ENCODE measurements around the gene KANSL1. TPM values are rescaled to one million over a fixed set of nuclear protein-coding genes. Genes with fewer than 3 reads are reported as not detected.

The KANSL1 gene
- total RNA-seq, 1 donor from 2014 or later: 136 TPM

DNA sequence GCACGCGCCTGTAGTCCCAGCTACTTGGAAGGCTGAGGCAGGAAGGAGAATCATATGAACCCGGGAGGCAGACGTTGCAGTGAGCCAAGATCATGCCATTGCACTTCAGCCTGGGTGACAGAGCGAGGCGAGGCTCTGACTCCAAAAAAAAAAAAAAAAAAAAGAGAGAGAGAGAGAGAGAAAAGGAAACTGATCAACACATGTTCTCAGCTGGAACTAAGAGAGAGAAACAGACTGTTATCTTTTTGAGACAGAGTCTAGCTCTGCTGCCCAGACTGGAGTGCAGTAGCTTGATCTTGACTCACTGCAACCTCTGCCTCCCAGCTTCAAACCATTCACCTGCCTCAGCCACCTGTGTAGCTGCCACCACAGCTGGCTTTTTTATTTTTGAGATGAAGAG lies 133.7 kb downstream of the KANSL1 start:
- H3K4me3 ChIP-seq: no peak overlapping the region
- no peak for DNase-seq (ENCODE audit: low spot score)
- H3K36me3 Mint-ChIP-seq: peaks cover 25% of the 10 kb centered on the region
- no peak overlapping the region for H3K27ac Mint-ChIP-seq
- H3K9me3 ChIP-seq (ENCODE audit: low read depth): no peaks in the 10 kb centered on the region
- no peak overlapping the region for H3K4me2 ChIP-seq
- no peaks in the 10 kb centered on the region for H3K9me3 Mint-ChIP-seq
- H3K79me2 ChIP-seq (ENCODE audit: low read depth): peaks cover 62% of the 10 kb centered on the region
- no peak overlapping the region for H3K4me3 Mint-ChIP-seq
- no peaks in the 10 kb centered on the region for H3K27me3 Mint-ChIP-seq (ENCODE audit: insufficient read depth, low read depth)
- no peaks in the 10 kb centered on the region for H3K27me3 ChIP-seq
- peaks cover 35% of the 10 kb centered on the region for H4K20me1 ChIP-seq (ENCODE audit: low read depth)
- no peak overlapping the region for H3K27ac ChIP-seq
- no peak for TF ChIP-seq EZH2phosphoT487 (IDR thresholded peaks at IDR 0.05)
- no peaks in the 10 kb centered on the region for H3K4me1 ChIP-seq
- no peak overlapping the region for H3K9ac ChIP-seq
- no peaks in the 10 kb centered on the region for H3K4me1 Mint-ChIP-seq
- H3F3A ChIP-seq (ENCODE audit: low read depth): no peaks in the 10 kb centered on the region
- no peak overlapping the region for H2AFZ ChIP-seq (replicated peaks)
- H3K36me3 ChIP-seq: peaks cover 4% of the 10 kb centered on the region

DNA sequence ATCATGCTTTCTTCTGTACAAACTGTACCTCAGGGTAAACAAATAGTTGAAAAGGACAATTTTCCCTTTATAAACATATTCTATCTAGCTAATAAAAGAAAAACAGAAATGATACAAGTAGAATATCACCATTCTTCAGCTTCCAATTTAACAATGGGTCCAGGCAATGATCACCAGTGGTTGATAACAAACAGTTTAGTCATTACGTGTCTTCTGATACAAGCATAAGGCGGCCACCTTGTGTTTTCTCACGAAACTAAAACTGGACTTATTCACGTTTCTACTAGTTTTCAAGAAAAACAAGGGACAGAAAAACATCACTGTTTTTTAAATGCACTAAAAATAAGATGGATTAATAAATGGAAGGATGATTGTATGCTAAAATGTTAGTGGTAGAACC lies 135.9 kb downstream of the KANSL1 start:
- H3K79me2 ChIP-seq (ENCODE audit: low read depth): peaks cover 62% of the 10 kb centered on the region
- H3K27me3 ChIP-seq: no peaks in the 10 kb centered on the region
- Mint-ChIP-seq H3K9me3 (no peaks in the 10 kb centered on the region), H3K36me3 (peaks cover 26% of the 10 kb centered on the region), H3K4me3 (no peak overlapping the region), H3K27ac (no peak overlapping the region), H3K4me1 (no peaks in the 10 kb centered on the region), H3K27me3 (ENCODE audit: insufficient read depth, low read depth) (peaks cover under 1% of the 10 kb centered on the region)
- no peaks in the 10 kb centered on the region for H3F3A ChIP-seq (ENCODE audit: low read depth)
- no peak overlapping the region for H3K27ac ChIP-seq
- H3K36me3 ChIP-seq: no peaks in the 10 kb centered on the region
- no peak overlapping the region for H3K4me3 ChIP-seq
- H3K4me2 ChIP-seq: no peak overlapping the region
- no peaks in the 10 kb centered on the region for H3K9me3 ChIP-seq (ENCODE audit: low read depth)
- TF ChIP-seq, protein P1, sequence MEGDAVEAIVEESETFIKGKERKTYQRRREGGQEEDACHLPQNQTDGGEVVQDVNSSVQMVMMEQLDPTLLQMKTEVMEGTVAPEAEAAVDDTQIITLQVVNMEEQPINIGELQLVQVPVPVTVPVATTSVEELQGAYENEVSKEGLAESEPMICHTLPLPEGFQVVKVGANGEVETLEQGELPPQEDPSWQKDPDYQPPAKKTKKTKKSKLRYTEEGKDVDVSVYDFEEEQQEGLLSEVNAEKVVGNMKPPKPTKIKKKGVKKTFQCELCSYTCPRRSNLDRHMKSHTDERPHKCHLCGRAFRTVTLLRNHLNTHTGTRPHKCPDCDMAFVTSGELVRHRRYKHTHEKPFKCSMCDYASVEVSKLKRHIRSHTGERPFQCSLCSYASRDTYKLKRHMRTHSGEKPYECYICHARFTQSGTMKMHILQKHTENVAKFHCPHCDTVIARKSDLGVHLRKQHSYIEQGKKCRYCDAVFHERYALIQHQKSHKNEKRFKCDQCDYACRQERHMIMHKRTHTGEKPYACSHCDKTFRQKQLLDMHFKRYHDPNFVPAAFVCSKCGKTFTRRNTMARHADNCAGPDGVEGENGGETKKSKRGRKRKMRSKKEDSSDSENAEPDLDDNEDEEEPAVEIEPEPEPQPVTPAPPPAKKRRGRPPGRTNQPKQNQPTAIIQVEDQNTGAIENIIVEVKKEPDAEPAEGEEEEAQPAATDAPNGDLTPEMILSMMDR (IDR thresholded peaks at IDR 0.05): no peak
- TF ChIP-seq EZH2phosphoT487 (IDR thresholded peaks at IDR 0.05): no peak
- no peak for TF ChIP-seq EZH2 (IDR thresholded peaks at IDR 0.05)
- DNase-seq (ENCODE audit: low spot score): no peak
- no peaks in the 10 kb centered on the region for H3K4me1 ChIP-seq
- H2AFZ ChIP-seq (replicated peaks): no peak overlapping the region
- no peak overlapping the region for H3K9ac ChIP-seq
- H4K20me1 ChIP-seq (ENCODE audit: low read depth): peaks cover 25% of the 10 kb centered on the region

DNA sequence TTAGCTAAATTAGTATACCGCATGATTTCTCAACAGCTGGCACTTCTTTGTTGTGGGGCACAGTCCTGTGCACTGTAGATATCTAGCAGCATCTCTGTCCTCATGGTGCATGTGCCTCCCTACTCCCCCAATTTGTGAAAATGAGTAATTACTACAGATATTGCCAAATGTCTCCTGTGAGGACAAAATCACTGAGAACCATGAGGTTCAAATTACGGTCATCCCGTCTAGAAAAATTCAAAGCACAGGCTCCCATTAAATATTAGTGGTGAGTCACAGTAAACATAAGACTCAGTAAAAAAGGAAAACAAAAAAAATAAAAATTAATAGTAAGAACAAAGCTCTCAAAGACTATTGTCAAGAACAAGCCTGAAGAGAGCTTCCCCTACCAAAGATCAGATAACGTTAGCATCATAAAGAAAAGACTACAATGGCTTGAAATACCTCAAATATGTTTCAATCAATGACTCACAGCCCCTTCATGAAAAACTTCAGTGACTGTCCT lies 136.4 kb downstream of the KANSL1 start:
- H3K36me3 Mint-ChIP-seq: peaks cover 27% of the 10 kb centered on the region
- Histone ChIP-seq H3K4me3 (no peak overlapping the region), H2AFZ (replicated peaks) (no peak overlapping the region), H3K4me2 (no peak overlapping the region), H3K4me1 (no peaks in the 10 kb centered on the region), H3K9ac (no peak overlapping the region), H3K27ac (no peak overlapping the region), H3F3A (ENCODE audit: low read depth) (no peaks in the 10 kb centered on the region), H3K9me3 (ENCODE audit: low read depth) (no peaks in the 10 kb centered on the region), H4K20me1 (ENCODE audit: low read depth) (peaks cover 25% of the 10 kb centered on the region), H3K36me3 (no peaks in the 10 kb centered on the region), H3K79me2 (ENCODE audit: low read depth) (peaks cover 66% of the 10 kb centered on the region), H3K27me3 (no peaks in the 10 kb centered on the region)
- no peaks in the 10 kb centered on the region for H3K9me3 Mint-ChIP-seq
- H3K27ac Mint-ChIP-seq: no peak overlapping the region
- peaks cover 2% of the 10 kb centered on the region for H3K27me3 Mint-ChIP-seq (ENCODE audit: insufficient read depth, low read depth)
- no peak overlapping the region for H3K4me3 Mint-ChIP-seq
- DNase-seq (ENCODE audit: low spot score): no peak
- TF ChIP-seq, protein P1 (IDR thresholded peaks at IDR 0.05): no peak
- no peak for TF ChIP-seq EZH2 (IDR thresholded peaks at IDR 0.05)
- TF ChIP-seq EZH2phosphoT487 (IDR thresholded peaks at IDR 0.05): no peak
- no peaks in the 10 kb centered on the region for H3K4me1 Mint-ChIP-seq

DNA sequence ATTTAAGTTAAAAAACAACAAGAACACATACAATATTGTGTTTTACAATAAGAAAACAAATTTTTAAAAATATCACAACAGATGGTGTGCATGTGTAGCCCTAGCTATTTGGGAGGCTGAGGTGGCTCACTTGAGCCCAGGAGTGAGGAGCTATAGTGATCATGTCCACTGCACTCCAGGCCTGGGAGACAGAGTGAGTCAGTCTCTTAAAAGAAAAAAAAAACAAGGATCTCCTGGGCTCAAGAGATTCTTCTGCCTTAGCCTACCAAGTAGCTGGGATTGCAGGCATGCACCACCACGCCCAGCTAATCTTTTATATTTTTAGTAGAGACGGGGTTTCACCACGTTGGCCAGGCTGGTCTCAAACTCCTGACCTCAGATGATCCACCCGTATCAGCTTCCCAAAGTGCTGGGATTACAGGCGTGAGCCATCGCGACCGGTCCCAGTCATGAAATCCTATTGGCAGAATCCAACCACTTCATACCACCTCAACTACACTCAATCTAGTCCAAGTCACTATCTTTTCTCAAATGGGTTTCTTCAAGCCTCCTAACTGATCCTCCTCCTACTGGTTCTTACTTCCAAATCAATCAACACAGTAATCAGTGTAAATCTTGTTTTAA lies 139.2 kb downstream of the KANSL1 start:
- no peak overlapping the region for H3K4me2 ChIP-seq
- H3K79me2 ChIP-seq (ENCODE audit: low read depth): peaks cover 57% of the 10 kb centered on the region
- H3K27ac ChIP-seq: no peak overlapping the region
- H3K4me3 ChIP-seq: no peak overlapping the region
- H4K20me1 ChIP-seq (ENCODE audit: low read depth): peaks cover 15% of the 10 kb centered on the region
- H3K27me3 ChIP-seq: no peaks in the 10 kb centered on the region
- no peaks in the 10 kb centered on the region for H3K4me1 Mint-ChIP-seq
- no peak overlapping the region for H2AFZ ChIP-seq (replicated peaks)
- no peaks in the 10 kb centered on the region for H3K4me1 ChIP-seq
- no peak overlapping the region for H3K27ac Mint-ChIP-seq
- TF ChIP-seq, protein P1 (IDR thresholded peaks at IDR 0.05): no peak
- TF ChIP-seq EZH2 (IDR thresholded peaks at IDR 0.05) (no peak), EZH2phosphoT487 (IDR thresholded peaks at IDR 0.05) (no peak)
- peaks cover 5% of the 10 kb centered on the region for H3K27me3 Mint-ChIP-seq (ENCODE audit: insufficient read depth, low read depth)
- no peaks in the 10 kb centered on the region for H3K9me3 Mint-ChIP-seq
- H3K9me3 ChIP-seq (ENCODE audit: low read depth): no peaks in the 10 kb centered on the region
- H3K9ac ChIP-seq: no peak overlapping the region
- DNase-seq (ENCODE audit: low spot score): no peak
- peaks cover 2% of the 10 kb centered on the region for H3F3A ChIP-seq (ENCODE audit: low read depth)
- H3K4me3 Mint-ChIP-seq: no peak overlapping the region
- peaks cover 4% of the 10 kb centered on the region for H3K36me3 ChIP-seq
- H3K36me3 Mint-ChIP-seq: peaks cover 40% of the 10 kb centered on the region
